ENCODE data around the gene TMEM106A. TPM values are rescaled to one million over a fixed set of nuclear protein-coding genes. Genes with fewer than 3 reads are reported as not detected.

The TMEM106A gene
- total and polyA plus RNA-seq, 2 of the 13 experiments (the other 11 are each of a cell fraction or from before 2014, with no cell fraction given), result 16.9 to 35.9 TPM

DNA sequence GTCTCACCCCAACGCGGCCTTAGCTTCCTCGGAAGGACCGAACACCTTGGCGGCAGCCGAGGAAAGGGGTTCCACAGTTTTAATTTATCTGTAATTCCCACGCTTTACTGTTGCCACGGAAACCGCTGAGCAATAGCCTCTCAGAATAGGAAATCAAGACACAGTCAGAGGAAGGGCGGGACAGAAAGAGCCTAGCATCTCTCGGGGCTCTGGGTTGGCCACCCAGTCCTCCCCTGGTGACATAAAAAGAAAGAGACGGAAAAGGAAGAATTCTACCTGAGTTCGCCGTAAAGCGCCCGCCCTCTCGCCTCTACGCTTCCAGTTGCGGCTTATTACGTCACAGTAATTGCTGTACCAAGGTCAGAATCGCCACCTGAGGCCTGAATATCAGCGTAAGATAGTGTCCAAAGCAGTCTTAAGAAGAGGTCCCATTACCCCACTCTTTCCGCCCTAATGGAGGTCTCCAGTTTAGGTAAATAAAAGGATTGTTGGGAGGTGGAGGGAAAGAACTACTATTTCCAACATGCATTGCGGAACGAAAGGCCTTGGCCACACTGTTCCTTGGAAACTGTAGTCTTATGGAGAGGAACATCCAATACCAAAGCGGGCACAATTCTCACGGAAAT is 41.4 kb upstream of the TMEM106A start (continued):
- TF ChIP-seq, protein P1, sequence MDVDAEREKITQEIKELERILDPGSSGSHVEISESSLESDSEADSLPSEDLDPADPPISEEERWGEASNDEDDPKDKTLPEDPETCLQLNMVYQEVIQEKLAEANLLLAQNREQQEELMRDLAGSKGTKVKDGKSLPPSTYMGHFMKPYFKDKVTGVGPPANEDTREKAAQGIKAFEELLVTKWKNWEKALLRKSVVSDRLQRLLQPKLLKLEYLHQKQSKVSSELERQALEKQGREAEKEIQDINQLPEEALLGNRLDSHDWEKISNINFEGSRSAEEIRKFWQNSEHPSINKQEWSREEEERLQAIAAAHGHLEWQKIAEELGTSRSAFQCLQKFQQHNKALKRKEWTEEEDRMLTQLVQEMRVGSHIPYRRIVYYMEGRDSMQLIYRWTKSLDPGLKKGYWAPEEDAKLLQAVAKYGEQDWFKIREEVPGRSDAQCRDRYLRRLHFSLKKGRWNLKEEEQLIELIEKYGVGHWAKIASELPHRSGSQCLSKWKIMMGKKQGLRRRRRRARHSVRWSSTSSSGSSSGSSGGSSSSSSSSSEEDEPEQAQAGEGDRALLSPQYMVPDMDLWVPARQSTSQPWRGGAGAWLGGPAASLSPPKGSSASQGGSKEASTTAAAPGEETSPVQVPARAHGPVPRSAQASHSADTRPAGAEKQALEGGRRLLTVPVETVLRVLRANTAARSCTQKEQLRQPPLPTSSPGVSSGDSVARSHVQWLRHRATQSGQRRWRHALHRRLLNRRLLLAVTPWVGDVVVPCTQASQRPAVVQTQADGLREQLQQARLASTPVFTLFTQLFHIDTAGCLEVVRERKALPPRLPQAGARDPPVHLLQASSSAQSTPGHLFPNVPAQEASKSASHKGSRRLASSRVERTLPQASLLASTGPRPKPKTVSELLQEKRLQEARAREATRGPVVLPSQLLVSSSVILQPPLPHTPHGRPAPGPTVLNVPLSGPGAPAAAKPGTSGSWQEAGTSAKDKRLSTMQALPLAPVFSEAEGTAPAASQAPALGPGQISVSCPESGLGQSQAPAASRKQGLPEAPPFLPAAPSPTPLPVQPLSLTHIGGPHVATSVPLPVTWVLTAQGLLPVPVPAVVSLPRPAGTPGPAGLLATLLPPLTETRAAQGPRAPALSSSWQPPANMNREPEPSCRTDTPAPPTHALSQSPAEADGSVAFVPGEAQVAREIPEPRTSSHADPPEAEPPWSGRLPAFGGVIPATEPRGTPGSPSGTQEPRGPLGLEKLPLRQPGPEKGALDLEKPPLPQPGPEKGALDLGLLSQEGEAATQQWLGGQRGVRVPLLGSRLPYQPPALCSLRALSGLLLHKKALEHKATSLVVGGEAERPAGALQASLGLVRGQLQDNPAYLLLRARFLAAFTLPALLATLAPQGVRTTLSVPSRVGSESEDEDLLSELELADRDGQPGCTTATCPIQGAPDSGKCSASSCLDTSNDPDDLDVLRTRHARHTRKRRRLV (CRISPR knock-in tag; IDR thresholded peaks at IDR 0.05), result no peak
- TF ChIP-seq ZNF44 (CRISPR knock-in tag; IDR thresholded peaks at IDR 0.05) (no peak), SMARCC2 (IDR thresholded peaks at IDR 0.05) (no peak), NFKB2 (CRISPR knock-in tag; IDR thresholded peaks at IDR 0.05; ENCODE audit: borderline replicate concordance) (0 out of 2 replicates have a peak, but pooled peaks have one; percentile 0), ZFYVE20 (CRISPR knock-in tag; IDR thresholded peaks at IDR 0.05; ENCODE audit: borderline replicate concordance, low read depth) (no peak), ZMAT3 (CRISPR knock-in tag; conservative IDR thresholded peaks at IDR 0.05) (no peak), ZNF891 (CRISPR knock-in tag; IDR thresholded peaks at IDR 0.05) (no peak), NCOA1 (CRISPR knock-in tag; IDR thresholded peaks at IDR 0.05) (no peak), SMARCE1 (IDR thresholded peaks at IDR 0.05; ENCODE audit: borderline replicate concordance) (no peak), ZNF251 (CRISPR knock-in tag; IDR thresholded peaks at IDR 0.05) (0 out of 2 replicates have a peak, but pooled peaks have one; percentile 40), BRCA1 (CRISPR knock-in tag; IDR thresholded peaks at IDR 0.05) (no peak), ARHGAP35 (CRISPR knock-in tag; IDR thresholded peaks at IDR 0.05; ENCODE audit: borderline replicate concordance) (no peak), RCOR2 (CRISPR knock-in tag; IDR thresholded peaks at IDR 0.05) (no peak), ZNF350 (CRISPR knock-in tag; IDR thresholded peaks at IDR 0.05; ENCODE audit: borderline replicate concordance, low read depth) (no peak; the same call in 1 of the 2 replicates)
- TF ChIP-seq, protein P2, sequence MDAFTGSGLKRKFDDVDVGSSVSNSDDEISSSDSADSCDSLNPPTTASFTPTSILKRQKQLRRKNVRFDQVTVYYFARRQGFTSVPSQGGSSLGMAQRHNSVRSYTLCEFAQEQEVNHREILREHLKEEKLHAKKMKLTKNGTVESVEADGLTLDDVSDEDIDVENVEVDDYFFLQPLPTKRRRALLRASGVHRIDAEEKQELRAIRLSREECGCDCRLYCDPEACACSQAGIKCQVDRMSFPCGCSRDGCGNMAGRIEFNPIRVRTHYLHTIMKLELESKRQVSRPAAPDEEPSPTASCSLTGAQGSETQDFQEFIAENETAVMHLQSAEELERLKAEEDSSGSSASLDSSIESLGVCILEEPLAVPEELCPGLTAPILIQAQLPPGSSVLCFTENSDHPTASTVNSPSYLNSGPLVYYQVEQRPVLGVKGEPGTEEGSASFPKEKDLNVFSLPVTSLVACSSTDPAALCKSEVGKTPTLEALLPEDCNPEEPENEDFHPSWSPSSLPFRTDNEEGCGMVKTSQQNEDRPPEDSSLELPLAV (CRISPR knock-in tag; conservative IDR thresholded peaks at IDR 0.05; ENCODE audit: low read depth), result no peak
- TF ChIP-seq, protein P3, sequence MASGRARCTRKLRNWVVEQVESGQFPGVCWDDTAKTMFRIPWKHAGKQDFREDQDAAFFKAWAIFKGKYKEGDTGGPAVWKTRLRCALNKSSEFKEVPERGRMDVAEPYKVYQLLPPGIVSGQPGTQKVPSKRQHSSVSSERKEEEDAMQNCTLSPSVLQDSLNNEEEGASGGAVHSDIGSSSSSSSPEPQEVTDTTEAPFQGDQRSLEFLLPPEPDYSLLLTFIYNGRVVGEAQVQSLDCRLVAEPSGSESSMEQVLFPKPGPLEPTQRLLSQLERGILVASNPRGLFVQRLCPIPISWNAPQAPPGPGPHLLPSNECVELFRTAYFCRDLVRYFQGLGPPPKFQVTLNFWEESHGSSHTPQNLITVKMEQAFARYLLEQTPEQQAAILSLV (CRISPR knock-in tag; IDR thresholded peaks at IDR 0.05; ENCODE audit: borderline replicate concordance), result no peak
- TF ChIP-seq, protein P4, sequence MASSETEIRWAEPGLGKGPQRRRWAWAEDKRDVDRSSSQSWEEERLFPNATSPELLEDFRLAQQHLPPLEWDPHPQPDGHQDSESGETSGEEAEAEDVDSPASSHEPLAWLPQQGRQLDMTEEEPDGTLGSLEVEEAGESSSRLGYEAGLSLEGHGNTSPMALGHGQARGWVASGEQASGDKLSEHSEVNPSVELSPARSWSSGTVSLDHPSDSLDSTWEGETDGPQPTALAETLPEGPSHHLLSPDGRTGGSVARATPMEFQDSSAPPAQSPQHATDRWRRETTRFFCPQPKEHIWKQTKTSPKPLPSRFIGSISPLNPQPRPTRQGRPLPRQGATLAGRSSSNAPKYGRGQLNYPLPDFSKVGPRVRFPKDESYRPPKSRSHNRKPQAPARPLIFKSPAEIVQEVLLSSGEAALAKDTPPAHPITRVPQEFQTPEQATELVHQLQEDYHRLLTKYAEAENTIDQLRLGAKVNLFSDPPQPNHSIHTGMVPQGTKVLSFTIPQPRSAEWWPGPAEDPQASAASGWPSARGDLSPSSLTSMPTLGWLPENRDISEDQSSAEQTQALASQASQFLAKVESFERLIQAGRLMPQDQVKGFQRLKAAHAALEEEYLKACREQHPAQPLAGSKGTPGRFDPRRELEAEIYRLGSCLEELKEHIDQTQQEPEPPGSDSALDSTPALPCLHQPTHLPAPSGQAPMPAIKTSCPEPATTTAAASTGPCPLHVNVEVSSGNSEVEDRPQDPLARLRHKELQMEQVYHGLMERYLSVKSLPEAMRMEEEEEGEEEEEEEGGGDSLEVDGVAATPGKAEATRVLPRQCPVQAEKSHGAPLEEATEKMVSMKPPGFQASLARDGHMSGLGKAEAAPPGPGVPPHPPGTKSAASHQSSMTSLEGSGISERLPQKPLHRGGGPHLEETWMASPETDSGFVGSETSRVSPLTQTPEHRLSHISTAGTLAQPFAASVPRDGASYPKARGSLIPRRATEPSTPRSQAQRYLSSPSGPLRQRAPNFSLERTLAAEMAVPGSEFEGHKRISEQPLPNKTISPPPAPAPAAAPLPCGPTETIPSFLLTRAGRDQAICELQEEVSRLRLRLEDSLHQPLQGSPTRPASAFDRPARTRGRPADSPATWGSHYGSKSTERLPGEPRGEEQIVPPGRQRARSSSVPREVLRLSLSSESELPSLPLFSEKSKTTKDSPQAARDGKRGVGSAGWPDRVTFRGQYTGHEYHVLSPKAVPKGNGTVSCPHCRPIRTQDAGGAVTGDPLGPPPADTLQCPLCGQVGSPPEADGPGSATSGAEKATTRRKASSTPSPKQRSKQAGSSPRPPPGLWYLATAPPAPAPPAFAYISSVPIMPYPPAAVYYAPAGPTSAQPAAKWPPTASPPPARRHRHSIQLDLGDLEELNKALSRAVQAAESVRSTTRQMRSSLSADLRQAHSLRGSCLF (CRISPR knock-in tag; IDR thresholded peaks at IDR 0.05; ENCODE audit: borderline replicate concordance), result no peak

All from HepG2 (cell line).